ENCODE data around the gene PHF11.

PHF11 gene

DNA sequence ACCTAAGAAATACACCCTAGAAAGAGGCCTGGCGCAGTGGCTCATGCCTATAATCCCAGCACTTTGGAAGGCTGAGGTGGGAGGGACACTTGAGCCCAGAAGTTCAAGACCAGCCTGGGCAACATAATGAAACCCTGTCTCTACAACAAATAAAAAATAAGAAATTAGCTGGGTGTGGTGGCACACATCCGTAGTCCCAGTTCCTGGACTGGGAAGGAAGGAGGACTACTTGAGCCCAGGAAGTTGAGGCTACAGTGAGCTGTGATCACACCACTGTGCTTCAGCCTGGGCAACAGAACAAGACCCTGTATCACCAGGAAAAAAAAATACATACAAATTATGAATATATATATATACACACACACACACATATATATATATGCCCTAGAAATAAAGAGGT is 42.7 kb downstream of the PHF11 start:
- TF ChIP-seq, protein P1, sequence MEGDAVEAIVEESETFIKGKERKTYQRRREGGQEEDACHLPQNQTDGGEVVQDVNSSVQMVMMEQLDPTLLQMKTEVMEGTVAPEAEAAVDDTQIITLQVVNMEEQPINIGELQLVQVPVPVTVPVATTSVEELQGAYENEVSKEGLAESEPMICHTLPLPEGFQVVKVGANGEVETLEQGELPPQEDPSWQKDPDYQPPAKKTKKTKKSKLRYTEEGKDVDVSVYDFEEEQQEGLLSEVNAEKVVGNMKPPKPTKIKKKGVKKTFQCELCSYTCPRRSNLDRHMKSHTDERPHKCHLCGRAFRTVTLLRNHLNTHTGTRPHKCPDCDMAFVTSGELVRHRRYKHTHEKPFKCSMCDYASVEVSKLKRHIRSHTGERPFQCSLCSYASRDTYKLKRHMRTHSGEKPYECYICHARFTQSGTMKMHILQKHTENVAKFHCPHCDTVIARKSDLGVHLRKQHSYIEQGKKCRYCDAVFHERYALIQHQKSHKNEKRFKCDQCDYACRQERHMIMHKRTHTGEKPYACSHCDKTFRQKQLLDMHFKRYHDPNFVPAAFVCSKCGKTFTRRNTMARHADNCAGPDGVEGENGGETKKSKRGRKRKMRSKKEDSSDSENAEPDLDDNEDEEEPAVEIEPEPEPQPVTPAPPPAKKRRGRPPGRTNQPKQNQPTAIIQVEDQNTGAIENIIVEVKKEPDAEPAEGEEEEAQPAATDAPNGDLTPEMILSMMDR (IDR thresholded peaks at IDR 0.05; ENCODE audit: control insufficient read depth, insufficient read depth, low read depth, low read length, missing control alignments), result no peak
- DNase-seq (ENCODE audit: low read depth), result no peak
- no peak overlapping the region for H3K4me3 ChIP-seq (ENCODE audit: control insufficient read depth, low read depth, low read length)

DNA sequence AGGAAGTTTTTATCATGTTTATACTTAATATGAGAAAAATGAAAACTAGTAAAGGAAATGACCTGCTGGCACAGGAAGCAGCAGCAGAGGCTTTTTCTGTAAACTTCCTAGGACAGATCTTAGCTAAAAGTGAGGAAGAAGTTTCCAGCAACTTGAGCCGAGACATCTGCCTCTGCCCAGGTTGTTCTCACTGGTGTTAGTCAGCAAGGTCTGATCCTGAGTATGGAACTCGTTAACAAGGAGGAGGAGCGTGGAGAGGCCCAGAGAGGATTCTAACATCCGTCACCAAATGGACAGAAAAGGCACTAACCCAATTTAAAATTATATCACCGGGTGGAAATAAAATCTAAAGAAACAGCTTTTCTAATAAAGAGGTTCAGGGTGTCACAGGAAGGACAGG is 43.6 kb downstream of the PHF11 start:
- TF ChIP-seq, protein P1 (IDR thresholded peaks at IDR 0.05; ENCODE audit: control insufficient read depth, insufficient read depth, low read depth, low read length, missing control alignments), result no peak
- no peak for DNase-seq (ENCODE audit: low read depth)
- no peak overlapping the region for H3K4me3 ChIP-seq (ENCODE audit: control insufficient read depth, low read depth, low read length)

DNA sequence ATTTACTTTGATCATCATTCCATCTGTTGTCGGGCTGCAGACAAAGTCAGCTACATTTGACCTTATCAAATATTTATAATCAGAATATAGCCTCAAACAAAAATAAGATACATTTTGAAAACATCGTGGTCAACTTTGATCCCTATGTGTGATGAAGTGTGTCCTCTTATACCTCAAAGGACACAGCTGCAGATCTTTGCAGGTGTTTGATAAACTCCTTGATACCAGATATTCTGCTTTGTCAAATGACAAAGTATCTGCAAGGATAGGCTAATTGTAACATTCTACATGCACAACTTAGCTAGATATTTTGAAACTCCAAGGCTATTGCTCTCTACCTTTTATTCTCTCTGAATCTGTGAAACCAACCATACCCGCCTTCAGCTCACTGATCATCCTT is 44.0 kb downstream of the PHF11 start:
- TF ChIP-seq, protein P1 (IDR thresholded peaks at IDR 0.05; ENCODE audit: control insufficient read depth, insufficient read depth, low read depth, low read length, missing control alignments), result no peak
- no peak for DNase-seq (ENCODE audit: low read depth)
- H3K4me3 ChIP-seq (ENCODE audit: control insufficient read depth, low read depth, low read length), result no peak overlapping the region

DNA sequence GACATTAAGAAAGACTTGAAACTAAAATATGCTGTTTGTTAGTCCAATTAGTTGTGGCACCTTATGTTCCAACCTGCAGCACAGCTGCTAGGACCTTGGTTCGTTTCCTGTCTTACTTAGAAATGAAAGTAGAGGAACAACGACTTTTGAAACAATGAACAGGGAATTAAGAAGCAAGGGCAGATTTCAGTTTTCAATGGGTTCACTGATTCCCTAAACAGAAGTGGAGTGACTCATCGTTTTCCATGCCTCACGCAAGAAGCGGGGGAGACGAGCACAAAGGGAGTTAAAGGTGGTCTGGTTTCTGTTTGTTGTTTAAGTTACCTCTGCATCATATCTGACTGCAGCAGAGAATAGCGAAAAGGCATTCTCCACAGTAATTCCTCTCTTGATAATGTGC is 44.8 kb downstream of the PHF11 start:
- DNase-seq (ENCODE audit: low read depth), result no peak
- no peak overlapping the region for H3K4me3 ChIP-seq (ENCODE audit: control insufficient read depth, low read depth, low read length)
- TF ChIP-seq, protein P1 (IDR thresholded peaks at IDR 0.05; ENCODE audit: control insufficient read depth, insufficient read depth, low read depth, low read length, missing control alignments), result no peak

DNA sequence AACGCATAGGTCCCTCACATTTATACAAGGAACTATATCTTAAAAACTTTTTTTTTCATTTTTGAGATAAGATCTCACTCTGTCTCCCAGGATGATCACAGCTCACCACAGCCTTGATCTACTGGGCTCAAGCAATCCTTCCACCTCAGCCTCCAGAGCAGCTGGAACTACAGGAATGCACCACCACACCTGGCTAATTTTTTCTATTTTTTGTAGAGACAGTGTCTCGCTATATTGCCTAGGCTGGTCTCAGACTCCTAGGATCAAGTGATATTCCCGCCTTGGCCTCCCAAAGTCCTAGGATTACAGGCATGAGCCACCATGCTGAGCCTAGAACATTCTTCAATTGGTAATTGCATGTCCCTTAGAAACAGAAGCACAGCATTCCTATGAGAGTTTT is 47.9 kb downstream of the PHF11 start:
- no peak overlapping the region for H3K4me3 ChIP-seq (ENCODE audit: control insufficient read depth, low read depth, low read length)
- DNase-seq (ENCODE audit: low read depth), result no peak
- TF ChIP-seq, protein P1 (IDR thresholded peaks at IDR 0.05; ENCODE audit: control insufficient read depth, insufficient read depth, low read depth, low read length, missing control alignments), result no peak

DNA sequence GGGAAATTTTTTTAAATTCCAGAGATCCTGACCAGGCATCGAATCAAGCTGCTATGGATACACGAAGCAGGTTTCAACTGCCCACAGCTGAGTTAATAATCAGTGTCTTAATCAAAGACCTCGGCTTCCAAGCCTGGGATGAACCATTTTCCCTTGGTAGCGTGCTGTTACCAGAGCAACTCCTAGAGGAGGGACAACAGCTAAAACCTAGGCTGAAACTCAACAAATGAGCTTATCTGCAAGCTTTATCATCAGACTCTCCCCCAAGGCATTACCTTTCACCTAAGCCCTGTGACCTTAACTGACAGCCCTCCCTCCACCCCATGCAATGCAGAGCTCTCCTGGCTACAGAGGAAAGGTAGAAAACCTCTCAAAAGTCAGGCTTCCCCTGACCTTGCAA is 49.9 kb downstream of the PHF11 start:
- DNase-seq (ENCODE audit: low read depth), result no peak
- TF ChIP-seq, protein P1 (IDR thresholded peaks at IDR 0.05; ENCODE audit: control insufficient read depth, insufficient read depth, low read depth, low read length, missing control alignments), result no peak
- H3K4me3 ChIP-seq (ENCODE audit: control insufficient read depth, low read depth, low read length), result no peak overlapping the region

DNA sequence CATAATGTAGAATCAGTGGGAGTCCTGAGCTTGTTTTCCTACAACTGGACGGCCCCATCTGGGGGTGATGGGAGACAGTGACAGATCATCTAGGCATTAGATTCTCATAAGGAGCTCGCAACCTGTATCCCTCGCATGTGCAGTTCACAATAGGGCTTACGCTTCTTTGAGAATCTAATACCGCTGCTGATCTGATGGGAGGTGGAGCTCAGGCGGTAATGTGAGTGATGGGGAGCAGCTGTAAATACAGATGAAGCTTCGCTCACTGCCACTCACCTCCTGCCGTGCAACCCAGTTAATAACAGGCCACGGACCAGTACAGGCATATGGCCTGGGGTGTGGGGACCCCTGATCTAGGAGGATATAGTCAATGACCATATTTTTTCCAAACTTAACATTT is 50.8 kb downstream of the PHF11 start:
- TF ChIP-seq, protein P1 (IDR thresholded peaks at IDR 0.05; ENCODE audit: control insufficient read depth, insufficient read depth, low read depth, low read length, missing control alignments), result no peak
- no peak overlapping the region for H3K4me3 ChIP-seq (ENCODE audit: control insufficient read depth, low read depth, low read length)
- DNase-seq (ENCODE audit: low read depth), result no peak
